GM18861 (cell line): ENCODE results near the gene RNASEH2A.

Source experiments
- ATAC-seq: cut with Tn5 transposase; IDR thresholded peaks from one replicate; pipeline ENCODE4 v1.9.1; 2021; ENCODE audit not compliant: unreplicated experiment

RNASEH2A gene

DNA sequence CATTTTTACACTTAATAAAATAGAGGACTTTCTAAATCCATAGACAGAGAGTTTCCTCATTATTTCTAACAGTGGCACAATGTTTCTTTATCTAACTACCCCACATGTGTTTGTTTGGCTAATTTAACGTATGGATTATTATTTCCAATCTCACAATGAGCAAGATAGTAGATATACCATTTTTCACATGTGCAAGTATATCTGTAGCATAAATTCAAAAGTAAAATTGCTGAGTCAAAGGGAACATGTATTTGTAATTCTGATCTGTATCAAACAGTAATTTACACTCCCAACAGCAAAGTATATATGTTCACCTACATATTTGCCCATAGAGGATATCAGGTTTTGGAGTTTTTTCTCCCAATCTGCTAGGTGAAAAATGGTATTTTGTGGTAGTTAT lies 50.3 kb downstream of the RNASEH2A start:
- ATAC-seq, result no peak

DNA sequence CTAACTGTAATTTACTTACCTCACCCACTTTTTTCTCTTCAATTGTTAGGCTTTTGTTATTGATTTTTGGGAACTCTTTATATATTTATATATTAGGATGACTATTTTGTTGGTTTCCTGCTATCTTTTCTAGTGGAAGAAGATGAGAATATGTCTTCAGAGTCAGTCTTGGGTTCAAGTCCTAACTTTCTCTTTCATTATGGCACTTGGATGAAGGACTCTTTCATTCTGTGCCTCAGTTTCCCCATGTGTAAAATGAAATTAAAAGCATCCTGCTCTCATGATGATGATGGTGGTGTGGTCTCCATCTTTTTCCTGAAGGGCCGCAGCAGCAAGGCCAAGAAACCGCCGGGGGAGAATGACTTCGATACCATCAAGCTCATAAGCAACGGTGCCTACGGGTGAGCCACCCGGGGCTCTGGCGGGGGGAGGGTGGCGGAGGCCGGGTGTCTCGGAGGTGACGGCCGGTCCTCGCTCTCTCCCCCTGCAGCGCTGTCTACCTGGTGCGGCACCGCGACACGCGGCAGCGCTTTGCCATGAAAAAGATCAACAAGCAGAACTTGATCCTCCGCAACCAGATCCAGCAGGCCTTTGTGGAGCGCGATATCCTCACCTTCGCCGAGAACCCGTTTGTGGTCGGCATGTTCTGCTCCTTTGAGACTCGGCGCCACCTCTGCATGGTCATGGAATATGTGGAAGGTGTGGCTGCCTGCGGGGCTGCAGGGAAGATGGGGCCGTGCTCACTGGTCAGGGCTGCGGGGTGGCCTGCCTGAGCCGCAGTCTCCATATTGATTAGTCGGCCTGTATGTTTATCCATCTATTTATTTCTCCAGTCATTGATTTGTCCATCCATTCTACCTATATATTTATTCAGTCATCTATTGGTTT lies 51.9 kb downstream of the RNASEH2A start:
- ATAC-seq, result no peak

DNA sequence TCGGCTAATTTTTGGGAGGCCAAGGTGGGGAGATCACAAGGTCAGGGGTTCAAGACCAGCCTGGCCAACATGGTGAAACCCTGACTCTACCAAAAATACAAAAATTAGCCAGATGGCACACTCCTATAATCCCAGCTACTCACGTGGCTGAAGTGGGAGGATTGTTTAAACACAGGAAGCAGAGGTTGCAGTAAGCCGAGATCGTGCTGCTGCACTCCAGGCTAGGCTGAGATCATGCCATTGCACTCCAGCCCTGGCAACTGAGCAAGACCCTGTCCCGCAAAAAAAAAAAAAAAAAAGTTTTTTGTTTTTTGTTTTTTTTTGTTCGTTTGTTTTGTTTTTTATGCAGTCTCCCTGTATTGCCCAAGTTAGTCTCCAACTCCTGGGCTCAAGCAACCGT lies 53.2 kb downstream of the RNASEH2A start:
- ATAC-seq, result no peak
